Subcutaneous abdominal adipose tissue (tissue), 5 donors: ENCODE results near the gene SLC11A2.

Source experiments
- H3K27ac ChIP-seq: one replicate; pipeline ENCODE4 v1.7.0; 2013; ENCODE audit warnings: low read depth, mild to moderate bottlenecking, inconsistent platforms, low read length, moderate library complexity
- H3K27me3 ChIP-seq, 5 donors: one replicate each; pipeline ENCODE4 v1.7.0; 2013; ENCODE audit warnings: low read length in 5 of 5, inconsistent platforms in 1 of 5; ENCODE audit not compliant: control insufficient read depth in 5 of 5, insufficient read depth in 4 of 5
- H3K36me3 ChIP-seq, 5 donors: one replicate each; pipeline ENCODE4 v1.7.0; 2013; ENCODE audit warnings: low read length in 5 of 5; ENCODE audit not compliant: control insufficient read depth in 5 of 5, insufficient read depth in 5 of 5
- H3K4me1 ChIP-seq, 5 donors: one replicate each; pipeline ENCODE4 v1.7.0; 2013; ENCODE audit warnings: low read length in 5 of 5, mild to moderate bottlenecking in 3 of 5, moderate library complexity in 1 of 5; ENCODE audit not compliant: control insufficient read depth in 5 of 5, insufficient read depth in 5 of 5
- H3K4me3 ChIP-seq, 5 donors: one replicate each; pipeline ENCODE4 v1.7.0; 2013; ENCODE audit warnings: low read length in 5 of 5, low read depth in 1 of 5
- H3K9ac ChIP-seq, 5 donors: one replicate each; pipeline ENCODE4 v1.7.0; 2013; ENCODE audit warnings: low read length in 5 of 5, mild to moderate bottlenecking in 4 of 5, moderate library complexity in 3 of 5
- H3K9me3 ChIP-seq, 5 donors: one replicate each; pipeline ENCODE4 v1.7.0; 2013; ENCODE audit warnings: low read length in 5 of 5; ENCODE audit not compliant: control insufficient read depth in 5 of 5
- donor health status: healthy.
- donor health status: healthy.
- donor health status: healthy.
- donor health status: healthy.
- donor health status: healthy.

The SLC11A2 gene

GRCh38 chr12:51055060-51055459 is 28.9 kb upstream of the SLC11A2 start:
- Histone ChIP-seq H3K4me1 (peaks cover 0 to 5% (median 0%) of the 10 kb centered on the region in 5 donors), H3K9ac (no peak overlapping the region), H3K36me3 (peaks cover 21 to 81% (median 63%) of the 10 kb centered on the region in 5 donors), H3K4me3 (no peak overlapping the region), H3K27me3 (no peaks in the 10 kb centered on the region), H3K27ac (no peak overlapping the region), H3K9me3 (no peaks in the 10 kb centered on the region)

GRCh38 chr12:51051787-51052186 is 25.6 kb upstream of the SLC11A2 start:
- Histone ChIP-seq H3K4me1 (peaks cover 7 to 24% (median 22%) of the 10 kb centered on the region in 5 donors), H3K36me3 (peaks cover 17 to 54% (median 40%) of the 10 kb centered on the region in 5 donors), H3K9me3 (no peaks in the 10 kb centered on the region), H3K27me3 (no peaks in the 10 kb centered on the region), H3K9ac (no peak overlapping the region), H3K27ac (no peak overlapping the region), H3K4me3 (no peak overlapping the region)

GRCh38 chr12:51049525-51049924 is 23.3 kb upstream of the SLC11A2 start:
- H3K27ac ChIP-seq, result peak overlapping the region; percentile 95
- H3K27me3 ChIP-seq, result no peaks in the 10 kb centered on the region
- peaks cover 7 to 24% (median 22%) of the 10 kb centered on the region in 5 donors for H3K4me1 ChIP-seq
- peak overlapping the region in 3 of 5 donors; percentile 12 to 89 (median 83) for H3K9ac ChIP-seq
- no peaks in the 10 kb centered on the region for H3K9me3 ChIP-seq
- peak overlapping the region in 4 of 5 donors; percentile 25 to 94 (median 86) for H3K4me3 ChIP-seq
- H3K36me3 ChIP-seq, result peaks cover 8 to 32% (median 22%) of the 10 kb centered on the region in 5 donors

DNA sequence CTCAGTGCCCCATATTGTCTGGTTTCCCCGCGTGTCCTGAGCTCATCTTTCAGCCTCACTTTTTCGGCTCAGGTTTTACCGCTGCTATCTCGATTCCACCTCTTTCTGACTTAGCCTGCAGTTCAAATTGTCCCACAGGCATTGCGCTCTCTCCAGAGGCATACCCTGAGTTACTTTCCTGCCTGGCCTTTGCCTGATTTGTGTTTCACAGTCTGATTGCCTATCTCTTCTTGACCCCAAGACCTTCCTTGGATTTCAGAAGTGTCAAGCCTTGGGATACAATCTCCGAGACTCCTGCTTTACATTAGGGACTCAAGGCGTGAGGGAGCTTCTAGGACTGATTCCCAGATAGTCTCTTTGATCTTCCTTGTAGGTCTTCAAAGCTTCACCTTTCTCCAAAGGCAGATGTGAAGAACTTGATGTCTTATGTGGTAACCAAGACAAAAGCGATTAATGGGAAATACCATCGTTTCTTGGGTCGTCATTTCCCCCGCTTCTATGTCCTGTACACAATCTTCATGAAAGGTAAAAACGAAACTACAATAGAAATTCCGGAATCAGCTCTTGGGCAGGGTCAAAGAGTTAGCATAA is 22.6 kb upstream of the SLC11A2 start:
- peaks cover 6 to 24% (median 14%) of the 10 kb centered on the region in 5 donors for H3K36me3 ChIP-seq
- peak overlapping the region; percentile 67 to 94 (median 88) for H3K4me3 ChIP-seq
- no peaks in the 10 kb centered on the region for H3K27me3 ChIP-seq
- H3K9me3 ChIP-seq, result no peaks in the 10 kb centered on the region
- peaks cover 7 to 24% (median 22%) of the 10 kb centered on the region in 5 donors for H3K4me1 ChIP-seq
- peak overlapping the region; percentile 57 to 97 (median 88) for H3K9ac ChIP-seq
- peak overlapping the region; percentile 95 for H3K27ac ChIP-seq

DNA sequence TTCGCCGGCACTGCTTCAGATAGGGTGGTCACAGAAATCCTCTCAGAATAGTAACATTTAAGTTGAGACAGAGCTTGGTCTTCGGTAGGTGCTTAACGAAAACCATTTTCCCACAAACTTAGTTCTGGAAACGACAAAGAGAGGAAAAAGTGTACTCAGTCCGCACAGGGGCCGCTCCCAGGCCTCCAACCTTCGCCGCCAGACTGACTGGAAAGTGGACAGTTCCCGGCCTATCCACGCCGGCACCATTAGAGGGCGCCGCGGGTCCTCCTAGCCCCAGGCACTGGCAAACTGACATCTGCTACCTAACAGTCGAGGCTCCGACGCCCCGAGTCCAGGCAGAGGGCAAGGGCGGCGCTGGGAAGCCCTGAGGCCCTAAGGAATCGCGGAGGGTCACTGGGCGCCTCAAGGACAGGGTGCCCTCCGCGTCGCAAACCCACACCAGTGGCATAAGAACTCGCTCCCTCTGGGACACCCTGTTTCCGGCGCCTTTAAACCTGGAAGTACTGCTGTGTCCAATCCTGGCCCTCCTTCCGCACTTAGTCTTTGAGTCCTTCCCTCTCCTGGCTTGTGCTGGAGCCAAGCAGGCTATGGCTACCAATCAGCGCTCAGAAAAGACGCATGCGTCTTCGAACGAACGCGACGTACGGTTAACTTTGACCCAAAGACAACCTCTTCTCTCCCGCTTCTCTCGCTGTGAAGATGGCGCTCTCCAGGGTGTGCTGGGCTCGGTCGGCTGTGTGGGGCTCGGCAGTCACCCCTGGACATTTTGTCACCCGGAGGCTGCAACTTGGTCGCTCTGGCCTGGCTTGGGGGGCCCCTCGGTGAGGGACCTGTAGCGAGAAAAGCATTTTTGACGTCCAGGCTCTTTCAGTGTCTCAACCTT is 21.7 kb upstream of the SLC11A2 start, which contains the start of gene LETMD1:
Gene LETMD1, plus strand, starts transcription at position 673 of the 886 bp plus-strand sequence. Its CDS starts 30 bp downstream, at position 703.
- peaks cover 7 to 24% (median 22%) of the 10 kb centered on the region in 5 donors for H3K4me1 ChIP-seq
- no peaks in the 10 kb centered on the region for H3K27me3 ChIP-seq
- H3K9me3 ChIP-seq, result no peaks in the 10 kb centered on the region
- H3K27ac ChIP-seq, result peak within 1 kb of the TSS; percentile 95
- H3K4me3 ChIP-seq, result peak within 1 kb of the TSS; percentile 67 to 94 (median 88)
- H3K36me3 ChIP-seq, result peaks cover 0 to 15% (median 6%) of the 10 kb centered on the region in 5 donors
- peak within 1 kb of the TSS; percentile 75 to 97 (median 89) for H3K9ac ChIP-seq

- Histone ChIP-seq H3K4me1 (no peaks in the 10 kb centered on the region), H3K36me3 (no peaks in the 10 kb centered on the region), H3K27me3 (no peaks in the 10 kb centered on the region), H3K9ac (no peak overlapping the region), H3K9me3 (no peaks in the 10 kb centered on the region), H3K27ac (no peak overlapping the region), H3K4me3 (no peak overlapping the region)
Observed at GRCh38 chr12:51036279-51036678, 10.1 kb upstream of the SLC11A2 start.

- no peaks in the 10 kb centered on the region for H3K27me3 ChIP-seq
- peaks cover 0 to 7% (median 5%) of the 10 kb centered on the region in 5 donors for H3K4me1 ChIP-seq
- H3K9me3 ChIP-seq, result no peaks in the 10 kb centered on the region
- H3K27ac ChIP-seq, result no peak overlapping the region
- H3K9ac ChIP-seq, result no peak overlapping the region
- H3K36me3 ChIP-seq, result no peaks in the 10 kb centered on the region
- H3K4me3 ChIP-seq, result no peak overlapping the region
Observed at GRCh38 chr12:51033457-51034089, 7.4 kb upstream of the SLC11A2 start.

DNA sequence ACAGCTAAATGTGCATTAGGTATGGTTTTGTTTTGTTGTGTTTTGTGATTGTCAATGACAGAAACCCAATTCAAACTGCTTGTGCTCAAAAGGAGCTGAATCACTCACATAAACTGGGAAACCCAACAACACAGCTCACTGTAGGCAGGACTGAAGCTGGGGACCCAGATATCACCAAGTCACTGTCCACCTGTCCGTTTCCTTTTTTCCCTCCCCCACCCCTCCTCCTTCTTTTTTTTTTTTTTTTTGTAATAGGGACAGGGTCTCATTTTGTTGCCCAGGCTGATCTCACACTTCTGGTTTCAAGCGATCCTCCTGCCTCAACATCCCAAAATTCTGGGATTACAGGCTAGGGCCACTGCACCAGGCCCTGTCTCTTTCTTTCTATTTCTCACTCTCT is 6.9 kb upstream of the SLC11A2 start:
- Histone ChIP-seq H3K27ac (no peak overlapping the region), H3K9ac (no peak overlapping the region), H3K4me3 (no peak overlapping the region), H3K27me3 (no peaks in the 10 kb centered on the region), H3K4me1 (peaks cover 0 to 10% (median 10%) of the 10 kb centered on the region in 5 donors), H3K36me3 (no peaks in the 10 kb centered on the region), H3K9me3 (no peaks in the 10 kb centered on the region)

DNA sequence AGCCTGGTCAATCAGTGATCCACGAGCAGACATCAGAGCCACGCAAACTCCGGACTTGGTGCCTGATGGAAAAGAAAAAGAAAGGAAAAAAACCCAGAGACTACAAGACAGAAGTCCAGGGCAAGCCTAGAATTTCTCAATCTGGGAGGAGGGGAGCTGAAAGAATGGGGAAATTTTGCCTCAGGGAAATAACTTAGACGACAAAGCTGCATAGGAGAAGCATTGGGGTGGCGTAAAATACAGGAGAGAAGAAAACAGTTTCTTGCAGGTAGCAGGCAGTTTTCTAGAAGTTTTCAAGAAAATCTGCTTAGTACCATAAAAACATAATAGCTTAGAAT is 2.6 kb upstream of the SLC11A2 start:
- Histone ChIP-seq H3K4me3 (peak overlapping the region; percentile 35 to 76 (median 41)), H3K9me3 (no peaks in the 10 kb centered on the region), H3K9ac (peak overlapping the region in 2 of 5 donors; percentile 33 to 56), H3K36me3 (no peaks in the 10 kb centered on the region), H3K27ac (peak overlapping the region; percentile 69), H3K27me3 (no peaks in the 10 kb centered on the region), H3K4me1 (peaks cover 0 to 35% (median 29%) of the 10 kb centered on the region in 5 donors)
